ENCODE measurements around the gene SLAIN2.
A peak's percentile ranks its signal among the peaks of the same experiment; 100 is the strongest.

Gene SLAIN2

DNA sequence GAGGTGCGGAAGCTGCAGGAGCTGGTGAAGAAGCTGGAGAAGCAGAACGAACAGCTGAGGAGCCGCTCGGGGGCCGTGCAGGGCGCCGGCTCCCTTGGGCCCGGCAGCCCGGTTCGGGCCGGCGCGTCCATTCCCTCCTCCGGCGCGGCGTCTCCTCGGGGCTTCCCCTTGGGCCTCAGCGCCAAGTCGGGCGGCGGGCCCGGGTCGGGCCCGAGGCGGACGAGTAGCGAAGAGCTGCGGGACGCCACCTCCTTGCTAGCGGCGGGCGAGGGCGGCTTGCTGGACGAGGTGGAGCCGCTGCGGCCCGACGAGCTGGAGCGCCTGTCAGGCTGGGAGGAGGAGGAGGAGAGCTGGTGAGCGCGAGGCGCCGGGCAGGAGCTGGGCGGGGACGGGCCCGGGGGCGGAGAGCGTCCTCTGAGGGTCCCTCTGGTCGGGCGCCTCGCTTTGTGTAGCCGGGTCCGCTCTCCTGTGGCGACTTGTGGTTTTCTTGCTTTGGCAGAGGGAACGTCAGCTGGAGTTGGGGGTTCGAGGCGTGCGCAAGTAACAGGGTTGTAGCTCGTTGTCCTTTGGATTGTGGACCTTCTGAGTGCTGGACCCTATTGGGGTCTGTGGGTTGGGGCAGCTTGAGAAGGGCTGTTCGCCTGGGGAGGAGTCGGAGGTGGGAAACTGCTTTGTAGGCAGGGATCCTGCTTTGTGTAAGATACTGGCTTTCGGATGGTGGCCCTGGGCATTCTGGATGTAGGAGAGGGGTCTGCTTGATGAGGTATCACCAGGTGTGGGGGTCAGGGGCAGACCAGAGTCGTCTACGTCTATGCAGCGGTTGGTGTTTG is 662 bp downstream of the SLAIN2 start:
- TF ChIP-seq, protein P1, sequence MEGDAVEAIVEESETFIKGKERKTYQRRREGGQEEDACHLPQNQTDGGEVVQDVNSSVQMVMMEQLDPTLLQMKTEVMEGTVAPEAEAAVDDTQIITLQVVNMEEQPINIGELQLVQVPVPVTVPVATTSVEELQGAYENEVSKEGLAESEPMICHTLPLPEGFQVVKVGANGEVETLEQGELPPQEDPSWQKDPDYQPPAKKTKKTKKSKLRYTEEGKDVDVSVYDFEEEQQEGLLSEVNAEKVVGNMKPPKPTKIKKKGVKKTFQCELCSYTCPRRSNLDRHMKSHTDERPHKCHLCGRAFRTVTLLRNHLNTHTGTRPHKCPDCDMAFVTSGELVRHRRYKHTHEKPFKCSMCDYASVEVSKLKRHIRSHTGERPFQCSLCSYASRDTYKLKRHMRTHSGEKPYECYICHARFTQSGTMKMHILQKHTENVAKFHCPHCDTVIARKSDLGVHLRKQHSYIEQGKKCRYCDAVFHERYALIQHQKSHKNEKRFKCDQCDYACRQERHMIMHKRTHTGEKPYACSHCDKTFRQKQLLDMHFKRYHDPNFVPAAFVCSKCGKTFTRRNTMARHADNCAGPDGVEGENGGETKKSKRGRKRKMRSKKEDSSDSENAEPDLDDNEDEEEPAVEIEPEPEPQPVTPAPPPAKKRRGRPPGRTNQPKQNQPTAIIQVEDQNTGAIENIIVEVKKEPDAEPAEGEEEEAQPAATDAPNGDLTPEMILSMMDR (IDR thresholded peaks at IDR 0.05), result no peak
- TF ChIP-seq ZFX (IDR thresholded peaks at IDR 0.05; ENCODE audit: borderline replicate concordance), result no peak
- peak overlapping the region; percentile 99 for H3K27ac ChIP-seq

DNA sequence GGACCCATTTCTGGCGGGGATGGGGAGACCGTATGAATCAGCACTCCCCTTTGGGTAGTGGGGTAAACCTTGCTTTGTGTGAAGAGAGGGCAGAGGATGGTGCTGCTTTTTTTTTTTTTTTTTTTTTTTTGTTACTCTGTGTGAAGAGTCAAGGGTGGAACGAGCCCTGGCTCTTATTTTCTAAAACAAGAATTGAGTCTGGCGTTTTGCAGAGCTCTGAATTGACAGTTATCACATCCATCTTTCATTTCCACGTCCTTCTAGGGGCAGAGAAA is 1.2 kb downstream of the SLAIN2 start:
- no peak for TF ChIP-seq ZFX (IDR thresholded peaks at IDR 0.05; ENCODE audit: borderline replicate concordance)
- TF ChIP-seq, protein P1 (IDR thresholded peaks at IDR 0.05), result no peak
- peak overlapping the region; percentile 99 for H3K27ac ChIP-seq

DNA sequence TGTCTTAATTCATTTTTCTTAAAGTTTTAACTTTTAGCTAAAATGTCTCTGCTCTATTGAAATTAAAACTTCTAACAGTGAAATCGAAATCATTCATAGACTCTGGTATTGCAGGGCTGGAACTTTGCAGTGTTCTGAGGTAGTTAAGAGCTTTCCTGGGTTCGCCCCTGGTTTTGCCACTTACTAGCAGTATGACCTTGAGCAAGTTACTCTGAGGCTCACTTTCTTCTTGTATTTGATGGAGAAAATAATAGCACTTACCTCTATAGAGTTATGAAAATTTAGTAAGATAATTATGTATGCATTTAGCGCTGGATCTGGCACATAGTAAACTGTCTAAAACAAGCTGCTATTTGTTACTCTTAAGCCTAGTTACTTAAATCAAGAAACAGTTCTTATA is 1.7 kb downstream of the SLAIN2 start:
- peak overlapping the region; percentile 99 for H3K27ac ChIP-seq
- no peak for TF ChIP-seq ZFX (IDR thresholded peaks at IDR 0.05; ENCODE audit: borderline replicate concordance)
- TF ChIP-seq, protein P1 (IDR thresholded peaks at IDR 0.05), result no peak

DNA sequence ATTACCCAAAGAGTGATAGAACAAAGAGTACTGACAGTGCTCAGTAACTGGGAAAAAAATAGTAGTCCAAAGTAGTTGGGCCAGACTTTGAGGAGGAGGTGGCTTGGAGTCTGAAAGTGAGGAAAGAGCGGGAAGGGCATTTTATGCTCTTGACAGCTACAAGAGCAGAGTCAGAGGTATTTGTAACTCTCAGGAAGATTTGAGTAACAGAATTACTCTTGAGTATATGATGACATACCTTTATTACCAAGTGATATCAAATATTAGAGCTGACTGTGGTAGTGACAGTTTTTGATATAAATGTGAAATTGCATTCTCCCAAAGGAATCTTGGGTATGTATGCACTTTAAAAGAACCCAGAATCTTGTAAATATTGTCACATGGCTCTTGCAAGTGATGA is 2.2 kb downstream of the SLAIN2 start:
- TF ChIP-seq, protein P1 (IDR thresholded peaks at IDR 0.05), result no peak
- no peak for TF ChIP-seq ZFX (IDR thresholded peaks at IDR 0.05; ENCODE audit: borderline replicate concordance)
- H3K27ac ChIP-seq, result peak overlapping the region; percentile 99

DNA sequence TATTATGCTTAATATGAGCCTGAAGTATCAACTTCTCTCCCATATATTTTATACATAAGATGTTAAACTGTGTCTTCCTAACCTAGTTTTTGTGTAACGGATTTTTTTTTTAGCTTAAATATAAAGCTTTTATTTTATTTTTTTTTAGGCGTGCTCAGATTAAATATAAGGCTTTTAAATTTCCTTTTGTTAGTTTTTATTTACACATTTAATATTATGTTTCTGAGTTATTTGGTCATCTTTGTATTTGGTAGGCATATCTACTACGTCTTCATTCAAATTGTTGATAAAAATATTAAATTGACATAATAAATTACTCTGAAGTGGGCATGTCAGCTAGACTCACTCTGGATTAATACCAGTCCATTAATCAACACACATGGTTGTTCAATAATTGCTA is 4.2 kb downstream of the SLAIN2 start:
- TF ChIP-seq, protein P1 (IDR thresholded peaks at IDR 0.05), result no peak
- TF ChIP-seq ZFX (IDR thresholded peaks at IDR 0.05; ENCODE audit: borderline replicate concordance), result no peak
- no peak overlapping the region for H3K27ac ChIP-seq

DNA sequence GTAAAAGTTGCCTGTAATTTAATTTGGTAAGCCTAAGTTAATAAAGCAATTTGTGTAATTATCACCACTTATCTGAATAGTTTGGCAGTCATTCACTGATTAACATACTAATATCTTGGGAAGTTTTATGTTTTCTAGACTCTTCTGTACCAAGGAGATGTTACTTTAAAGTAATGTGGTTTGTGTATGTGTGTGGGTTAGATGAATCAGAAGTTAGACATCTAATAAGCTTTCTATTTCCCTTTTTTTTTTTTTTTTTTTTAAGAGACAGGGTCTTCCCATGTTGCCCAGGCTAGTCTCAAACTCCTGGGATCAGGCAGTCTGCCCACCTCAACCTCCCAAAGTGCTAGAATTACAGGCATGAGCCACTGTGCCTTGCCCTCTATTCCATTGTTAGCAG is 5.3 kb downstream of the SLAIN2 start:
- no peak for TF ChIP-seq ZFX (IDR thresholded peaks at IDR 0.05; ENCODE audit: borderline replicate concordance)
- TF ChIP-seq, protein P1 (IDR thresholded peaks at IDR 0.05), result no peak
- H3K27ac ChIP-seq, result no peak overlapping the region

DNA sequence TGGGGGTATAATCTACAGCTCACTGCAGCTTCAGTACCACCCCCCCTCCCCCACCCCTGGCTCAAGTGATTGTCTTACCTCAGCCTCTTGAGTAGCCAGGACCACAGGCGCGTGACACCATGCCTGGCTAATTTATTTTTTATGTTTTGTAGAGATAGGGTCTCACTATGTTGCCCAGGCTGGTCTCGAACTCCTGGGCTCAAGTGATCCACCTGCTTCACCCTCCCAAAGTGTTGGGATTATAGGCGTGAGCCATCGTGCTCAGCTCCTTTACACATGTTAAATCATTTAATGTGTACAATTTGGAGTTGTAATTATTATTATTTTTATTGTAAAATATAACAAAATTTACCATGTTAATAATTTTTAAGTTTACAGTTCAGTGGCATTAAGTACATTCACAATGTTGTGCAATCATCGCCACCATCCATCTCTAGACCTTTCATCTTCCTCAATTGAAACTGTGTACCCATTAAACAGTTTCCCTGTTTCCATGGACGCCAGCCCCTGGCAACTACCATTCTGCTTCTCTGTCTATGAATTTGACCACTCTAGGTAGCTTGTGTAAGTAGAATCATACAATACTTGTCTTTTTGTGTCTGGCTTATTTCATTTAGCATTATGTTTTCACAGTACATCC is 6.1 kb downstream of the SLAIN2 start:
- H3K27ac ChIP-seq, result no peak overlapping the region

More for the DNA sequence above, 6.1 kb downstream of the SLAIN2 start:
- TF ChIP-seq, protein P1 (IDR thresholded peaks at IDR 0.05), result no peak
- TF ChIP-seq ZFX (IDR thresholded peaks at IDR 0.05; ENCODE audit: borderline replicate concordance), result no peak

Data from 22Rv1 (cell line).